AG08396 (cell line): ENCODE measurements around the gene SKOR1.

Experiments
- DNase-seq: peaks from one replicate; pipeline ENCODE4 v3.0.0; 2012; ENCODE audit warnings: low spot score, mixed read lengths

The SKOR1 gene

DNA sequence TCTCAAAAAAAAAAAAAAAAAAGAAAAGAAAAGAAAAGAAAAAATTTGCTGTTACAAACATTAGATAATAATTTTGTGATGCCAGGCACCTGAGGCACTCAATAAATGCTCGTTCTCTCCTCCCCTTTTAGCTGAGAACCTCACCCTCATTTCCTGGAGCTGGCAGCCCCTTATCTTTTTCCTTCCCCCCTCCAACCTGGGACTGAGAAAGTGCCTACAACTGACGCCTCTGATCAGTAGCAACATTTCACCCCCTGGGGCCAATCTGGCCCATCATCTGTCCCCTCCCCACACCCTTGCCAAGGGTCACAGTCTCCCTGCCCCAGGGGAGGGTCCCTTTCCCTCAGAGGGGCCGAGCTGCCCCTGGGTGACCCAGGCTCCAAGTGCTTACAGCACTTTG, 27.1 kb downstream of the SKOR1 start:
- DNase-seq = no peak

DNA sequence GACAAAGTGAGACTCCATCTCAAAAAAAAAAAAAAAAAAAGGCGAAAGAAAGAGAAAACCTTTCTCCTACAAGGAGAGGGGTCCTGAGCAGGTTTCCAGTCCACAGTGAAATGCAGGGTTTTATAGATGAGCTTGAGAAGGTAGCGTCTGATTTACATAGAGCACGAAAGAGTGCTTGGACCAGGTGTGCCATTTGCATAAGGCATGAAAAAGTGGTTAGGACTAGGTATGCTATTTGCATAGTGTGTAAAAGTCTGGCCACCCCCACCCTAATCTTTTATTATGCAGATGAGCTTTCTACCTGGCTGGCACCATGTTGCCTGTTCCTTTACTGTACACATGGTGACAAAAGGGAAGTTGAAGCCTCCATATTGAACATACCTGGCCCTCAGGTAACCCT, 28.1 kb downstream of the SKOR1 start:
- DNase-seq = no peak

DNA sequence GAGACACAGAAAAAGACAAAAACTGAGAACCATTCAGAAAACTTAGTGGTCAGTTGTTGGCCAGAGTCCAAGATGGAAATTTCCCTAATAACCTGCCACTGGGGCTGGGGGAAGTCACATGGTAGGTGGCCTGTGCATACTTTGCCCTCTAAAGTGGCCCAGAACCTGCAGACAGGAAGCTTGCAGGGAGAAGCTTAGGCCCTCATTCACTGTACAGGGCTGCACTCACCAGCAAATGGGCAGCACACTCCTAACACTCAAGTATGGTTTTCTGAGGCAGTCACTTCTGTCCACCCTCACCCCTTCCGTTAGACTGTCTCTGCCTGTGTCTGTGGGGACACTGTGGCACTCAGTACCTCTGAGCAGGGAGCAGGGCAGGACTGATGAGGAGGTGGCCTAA, 29.0 kb downstream of the SKOR1 start:
- no peak for DNase-seq

DNA sequence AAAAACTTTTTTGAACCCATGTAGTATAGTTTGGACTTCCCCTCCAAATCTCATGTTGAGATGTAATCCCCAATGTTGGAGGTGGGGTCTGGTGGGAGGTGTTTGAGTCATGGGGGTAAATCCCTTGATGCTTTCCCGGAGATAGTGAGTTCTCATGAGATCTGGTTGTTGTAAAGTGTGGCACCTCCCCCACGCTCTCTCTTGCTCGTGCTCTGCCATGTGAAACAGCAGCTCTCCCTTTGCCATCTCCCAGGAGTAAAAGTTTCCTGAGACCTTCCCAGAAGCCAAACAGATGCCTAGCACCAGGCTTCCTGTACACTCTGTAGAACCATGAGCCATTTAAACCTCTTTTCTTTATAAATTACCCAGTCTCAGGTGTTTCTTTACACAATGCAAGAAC, 30.5 kb downstream of the SKOR1 start:
- DNase-seq = no peak

DNA sequence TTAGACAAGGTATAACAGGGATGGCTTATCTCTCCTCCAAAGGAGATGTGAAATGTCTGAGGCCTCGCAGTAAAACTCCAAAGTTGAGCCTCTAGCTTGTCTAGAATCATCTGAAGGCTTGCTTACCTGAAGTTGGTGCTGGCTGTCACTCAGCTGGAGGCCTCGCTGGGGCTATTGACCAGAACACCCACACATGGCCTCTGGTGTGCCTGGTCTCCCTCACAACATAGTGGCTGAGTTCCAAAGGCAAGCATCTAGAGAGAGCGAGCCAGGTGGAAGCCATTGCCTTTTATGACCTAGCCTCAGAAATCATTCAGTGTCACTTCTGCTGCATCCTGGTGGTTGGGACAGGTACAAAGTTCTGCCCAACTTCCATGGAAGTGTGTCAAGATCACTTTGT, 31.9 kb downstream of the SKOR1 start:
- DNase-seq = no peak

DNA sequence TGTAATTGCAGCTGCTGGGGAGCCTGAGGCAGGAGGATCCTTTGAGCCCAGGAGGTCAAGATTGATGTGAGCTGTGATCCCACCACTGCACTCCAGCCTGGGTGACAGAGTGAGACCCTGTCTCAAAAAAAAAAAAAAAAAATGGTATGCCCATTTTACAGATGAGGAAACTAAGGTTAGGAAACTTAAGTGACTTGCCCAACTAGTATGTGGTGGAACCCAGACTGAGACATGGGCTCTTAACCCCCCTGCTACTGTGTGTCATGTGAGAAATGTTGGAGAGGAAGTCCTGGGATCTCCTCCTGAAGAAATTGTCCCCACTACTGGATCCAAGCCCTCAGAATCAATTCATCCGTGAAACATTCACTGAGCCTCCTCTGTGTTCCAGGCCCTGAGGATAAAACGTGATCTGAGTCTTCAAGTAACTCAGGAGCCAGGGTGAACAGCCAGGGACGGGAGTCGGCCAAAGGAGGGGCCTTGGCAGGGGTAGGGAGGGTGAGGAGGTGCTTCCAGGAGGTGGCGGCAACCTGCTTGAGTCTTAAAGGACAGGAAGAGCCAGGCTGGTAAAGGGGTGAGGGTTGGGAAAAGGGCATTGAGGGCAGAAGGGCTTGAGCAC, 34.1 kb downstream of the SKOR1 start:
- DNase-seq = no peak

DNA sequence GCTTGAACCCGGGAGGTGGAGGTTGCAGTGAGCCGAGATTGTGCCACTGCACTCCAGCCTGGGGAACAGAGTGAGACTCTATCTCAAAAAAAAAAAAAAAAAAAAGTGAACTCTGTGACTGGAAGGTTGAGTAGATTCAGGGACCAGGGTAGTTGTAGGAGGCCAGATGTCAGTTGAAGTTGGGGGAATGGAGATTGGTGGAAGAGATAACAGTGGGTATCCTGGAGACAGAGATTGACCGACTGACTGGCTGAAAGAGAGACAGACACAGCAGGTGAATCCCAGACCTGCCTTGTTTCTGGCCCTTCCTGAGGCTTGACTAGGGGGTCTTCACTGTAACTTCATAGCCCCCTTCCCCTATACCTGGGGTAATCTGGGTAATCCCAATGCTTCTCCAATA, 36.7 kb downstream of the SKOR1 start:
- DNase-seq = no peak

DNA sequence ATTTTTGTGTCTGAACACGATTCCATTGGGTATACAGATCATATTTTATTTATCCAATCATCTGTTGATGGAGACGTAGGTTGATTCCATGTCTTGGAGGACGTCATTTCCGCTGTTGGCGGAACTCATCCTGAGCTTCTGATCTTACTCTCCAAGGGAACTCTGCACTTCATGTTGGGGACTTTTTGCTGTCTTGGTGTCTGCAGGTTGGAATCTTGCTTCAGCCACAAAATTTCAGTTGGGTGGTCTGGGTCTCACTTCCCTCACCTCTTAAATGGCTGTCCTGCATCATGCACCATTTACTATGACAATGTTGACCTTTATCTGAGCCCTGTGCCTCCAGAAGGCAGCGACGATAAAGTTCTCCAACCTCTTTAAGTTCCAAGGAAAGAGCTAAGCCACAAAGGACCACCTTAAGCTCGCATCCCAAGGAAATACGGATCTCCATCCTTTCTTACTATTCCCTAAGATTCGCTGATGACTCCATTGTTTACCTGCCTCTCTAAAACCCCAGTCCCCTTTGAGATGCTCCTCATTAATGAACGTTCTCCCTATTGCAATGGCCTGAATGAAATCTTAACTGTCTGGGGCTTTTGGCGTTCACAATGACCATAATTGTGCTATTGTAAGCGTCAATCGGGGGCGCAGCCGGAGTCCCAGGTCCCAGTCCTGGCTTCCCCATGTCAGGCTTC, 37.6 kb downstream of the SKOR1 start:
- DNase-seq = no peak

DNA sequence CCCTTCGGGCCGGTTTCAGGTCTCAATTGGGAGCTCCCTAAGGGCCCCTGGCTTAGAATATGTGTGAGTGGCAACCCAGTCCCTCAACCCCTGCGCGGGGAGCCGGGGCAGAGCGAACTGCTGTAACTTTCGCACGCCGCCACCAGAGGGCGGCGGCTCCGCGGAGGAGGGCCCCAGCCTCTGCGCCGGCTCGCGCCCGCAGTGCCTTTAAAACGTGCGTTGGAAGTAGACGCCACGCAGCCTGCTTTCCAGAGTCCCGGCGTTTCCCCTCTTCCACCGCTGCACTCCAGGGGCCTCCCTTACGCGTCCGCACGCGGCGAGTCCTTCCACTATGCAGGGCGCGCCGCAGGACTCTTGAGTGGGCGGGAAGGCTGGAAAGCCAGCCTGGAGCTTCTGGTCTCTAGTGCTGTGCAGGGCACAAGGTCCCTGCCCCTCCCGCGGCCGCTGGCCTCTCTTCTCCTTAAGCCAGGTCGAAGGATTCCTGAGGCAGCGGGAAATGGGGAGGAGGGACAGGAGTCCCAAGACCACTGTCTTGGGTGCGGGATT, 38.2 kb downstream of the SKOR1 start:
- peak; percentile 84 for DNase-seq

DNA sequence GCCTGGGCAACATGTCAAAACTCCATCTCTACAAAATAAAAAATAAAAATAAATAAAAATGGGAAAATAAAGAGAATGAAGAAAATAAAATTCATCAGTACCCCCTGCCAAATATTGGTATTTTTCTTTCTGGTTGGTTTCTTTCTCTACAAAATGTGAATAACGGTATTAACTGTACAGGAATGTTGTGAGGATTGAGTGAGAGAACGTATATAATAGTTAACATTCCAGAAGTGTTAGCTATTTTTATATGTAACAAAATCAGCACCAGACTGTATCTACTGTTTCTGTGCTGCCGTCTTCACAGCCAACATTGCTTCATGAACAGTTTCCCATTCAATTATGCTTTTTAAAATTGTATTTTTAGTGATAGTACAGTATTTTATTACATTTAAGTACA, 40.0 kb downstream of the SKOR1 start:
- no peak for DNase-seq

DNA sequence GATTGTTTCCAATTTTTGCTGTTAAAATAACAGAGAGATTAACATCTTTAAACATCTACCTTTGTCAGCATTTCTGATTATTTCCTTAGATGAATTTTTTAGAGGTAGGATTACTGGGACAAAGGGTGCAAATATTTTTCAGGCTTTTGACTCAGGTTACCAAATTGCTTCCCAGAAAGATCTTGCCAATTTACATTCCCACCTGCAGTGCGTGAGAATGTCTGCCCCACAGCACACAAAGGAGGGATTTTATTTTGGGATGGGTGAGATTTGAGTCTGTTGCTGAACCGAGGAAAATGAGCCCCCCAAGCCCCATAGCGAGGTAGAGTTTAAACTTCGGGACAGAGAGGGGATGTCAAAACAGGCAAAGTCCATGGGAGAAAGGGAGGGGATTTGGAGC, 40.5 kb downstream of the SKOR1 start:
- no peak for DNase-seq

DNA sequence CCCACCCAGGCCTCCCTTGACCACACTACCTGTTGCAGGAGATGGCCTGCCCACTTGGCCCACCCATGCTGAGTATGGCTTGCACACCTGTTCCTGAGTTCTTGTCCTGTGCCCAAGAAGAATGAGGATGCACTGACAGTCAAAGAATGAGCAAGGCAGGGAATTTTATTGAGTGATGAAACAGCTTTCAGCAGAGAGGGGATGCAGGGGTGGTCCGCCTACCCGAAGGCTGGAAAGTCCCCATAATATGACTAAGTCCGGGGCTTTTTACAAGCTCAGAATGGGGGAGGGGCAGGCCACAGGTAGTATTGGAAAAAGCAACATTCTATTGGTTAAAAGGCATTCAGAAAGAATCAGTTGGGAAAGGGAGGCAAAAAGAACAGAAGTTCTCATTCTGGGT, 44.4 kb downstream of the SKOR1 start:
- DNase-seq = no peak

DNA sequence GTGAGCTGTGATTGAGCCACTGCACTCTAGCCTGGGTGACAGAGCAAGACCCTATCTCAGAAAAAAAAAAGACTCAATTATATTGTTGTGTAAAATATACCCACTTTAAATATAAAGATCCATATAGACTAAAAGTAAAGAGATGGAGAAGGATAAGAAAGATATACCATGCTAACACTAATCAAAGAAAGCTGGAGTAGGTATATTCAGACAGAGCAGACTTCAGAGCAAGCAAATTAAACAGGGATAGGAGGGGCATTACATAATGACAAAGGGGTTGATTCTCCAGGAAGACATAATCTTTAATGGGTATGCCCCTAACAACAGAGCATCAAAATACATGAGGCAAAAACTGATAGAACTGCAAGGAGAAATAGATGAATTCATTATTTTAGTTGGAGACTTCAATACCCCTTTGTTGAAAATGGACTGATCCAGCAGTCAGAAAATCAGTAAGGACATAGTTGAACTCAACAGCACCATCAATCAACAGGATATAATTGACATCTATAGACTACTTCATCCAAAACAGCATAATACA, 45.6 kb downstream of the SKOR1 start:
- DNase-seq = no peak

DNA sequence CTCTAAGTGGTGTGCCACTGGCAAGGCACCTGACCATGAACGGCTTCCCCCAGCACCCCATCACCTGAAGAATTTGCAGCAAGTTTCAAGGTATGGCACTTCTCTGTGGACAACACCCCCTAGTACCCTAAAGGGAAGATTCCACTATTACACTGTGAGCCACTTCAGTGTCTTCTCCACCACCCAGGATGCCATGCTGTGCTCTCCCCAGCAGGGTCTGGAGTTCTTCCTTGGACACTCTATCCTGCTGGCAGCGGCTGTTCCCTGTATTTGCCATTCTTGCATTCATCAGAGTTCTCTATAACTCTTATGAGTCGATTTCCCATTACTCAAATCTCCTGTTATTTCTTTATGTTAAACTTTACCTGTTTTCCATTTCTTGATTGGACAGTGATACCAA, 48.5 kb downstream of the SKOR1 start:
- DNase-seq = no peak

DNA sequence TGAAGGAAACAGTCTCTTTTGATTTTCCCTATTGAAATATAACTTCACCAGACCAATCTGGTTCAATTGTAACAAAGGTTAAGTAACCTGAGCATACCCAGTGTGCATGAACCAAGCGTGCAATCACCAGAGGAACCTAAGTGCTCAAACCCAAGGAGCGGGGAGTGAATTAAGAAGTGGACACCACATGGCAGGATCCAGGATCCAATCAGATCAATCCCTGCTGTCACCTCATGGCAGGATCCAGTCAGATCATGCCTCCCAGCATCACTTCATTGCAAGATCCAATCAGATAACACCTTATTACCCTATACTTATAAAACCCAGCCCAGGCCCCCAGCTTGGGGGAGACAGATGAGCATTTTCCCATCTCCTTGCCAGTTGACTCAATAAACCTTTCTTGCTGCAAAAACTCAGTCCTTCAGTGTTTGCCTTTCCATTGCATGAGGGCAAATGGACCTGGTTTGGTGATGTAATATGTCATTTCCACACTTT, 53.5 kb downstream of the SKOR1 start:
- DNase-seq = no peak

DNA sequence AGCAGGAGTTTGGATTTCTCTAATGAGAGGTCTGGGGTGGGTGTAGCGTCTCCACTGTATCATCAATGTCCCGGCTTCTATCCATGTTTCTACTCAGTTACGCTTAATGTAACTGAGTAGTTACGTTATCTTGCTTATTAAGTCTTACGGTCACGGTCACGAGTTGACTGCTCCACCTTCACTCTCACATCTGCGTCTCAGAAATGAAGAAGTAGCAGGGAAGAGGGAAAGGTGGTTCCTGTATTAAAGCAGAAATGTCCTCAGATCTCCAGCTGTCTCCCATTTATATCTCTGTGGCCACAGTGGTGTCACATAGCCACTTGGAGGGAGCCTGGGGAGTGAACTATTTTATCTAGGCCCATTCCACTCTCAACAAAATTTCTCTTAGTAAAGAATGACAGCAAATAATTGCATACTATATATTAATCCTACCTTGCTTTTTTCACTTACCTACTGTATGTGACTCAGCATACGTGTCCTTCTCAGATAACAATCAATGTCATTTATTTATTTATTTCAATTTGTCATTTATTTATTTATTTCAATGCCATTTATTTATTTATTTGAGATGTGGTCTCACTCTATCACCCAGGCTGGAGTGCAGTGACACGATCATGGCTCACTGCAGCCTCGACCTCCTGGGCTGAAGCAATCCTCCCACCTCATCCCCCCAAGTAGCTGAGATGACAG, 54.3 kb downstream of the SKOR1 start:
- DNase-seq = no peak

DNA sequence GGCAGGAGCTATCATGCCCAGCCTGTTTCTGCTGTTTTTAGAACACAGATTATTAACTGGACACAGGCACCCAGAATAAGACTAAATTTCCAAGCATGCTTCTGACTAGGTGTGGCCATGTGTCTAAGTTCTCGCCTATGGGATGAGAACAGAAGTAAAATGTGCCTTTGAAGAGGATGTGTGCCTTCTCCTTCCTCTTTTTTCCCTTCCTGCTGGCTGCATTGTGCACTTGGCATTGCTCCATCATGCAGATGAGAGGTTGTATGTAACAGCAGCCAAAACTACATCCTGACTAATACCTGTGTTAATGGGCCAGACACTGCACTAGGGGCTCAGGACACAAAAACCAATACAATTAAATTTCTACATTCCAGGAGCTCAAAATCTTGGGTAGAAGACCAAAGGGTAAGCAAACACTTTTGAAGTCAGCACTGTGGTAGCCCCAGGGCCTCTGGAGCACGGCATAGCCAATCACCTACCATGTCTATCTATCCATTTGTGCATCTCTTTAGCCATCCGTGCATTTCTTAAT, 55.4 kb downstream of the SKOR1 start:
- no peak for DNase-seq

DNA sequence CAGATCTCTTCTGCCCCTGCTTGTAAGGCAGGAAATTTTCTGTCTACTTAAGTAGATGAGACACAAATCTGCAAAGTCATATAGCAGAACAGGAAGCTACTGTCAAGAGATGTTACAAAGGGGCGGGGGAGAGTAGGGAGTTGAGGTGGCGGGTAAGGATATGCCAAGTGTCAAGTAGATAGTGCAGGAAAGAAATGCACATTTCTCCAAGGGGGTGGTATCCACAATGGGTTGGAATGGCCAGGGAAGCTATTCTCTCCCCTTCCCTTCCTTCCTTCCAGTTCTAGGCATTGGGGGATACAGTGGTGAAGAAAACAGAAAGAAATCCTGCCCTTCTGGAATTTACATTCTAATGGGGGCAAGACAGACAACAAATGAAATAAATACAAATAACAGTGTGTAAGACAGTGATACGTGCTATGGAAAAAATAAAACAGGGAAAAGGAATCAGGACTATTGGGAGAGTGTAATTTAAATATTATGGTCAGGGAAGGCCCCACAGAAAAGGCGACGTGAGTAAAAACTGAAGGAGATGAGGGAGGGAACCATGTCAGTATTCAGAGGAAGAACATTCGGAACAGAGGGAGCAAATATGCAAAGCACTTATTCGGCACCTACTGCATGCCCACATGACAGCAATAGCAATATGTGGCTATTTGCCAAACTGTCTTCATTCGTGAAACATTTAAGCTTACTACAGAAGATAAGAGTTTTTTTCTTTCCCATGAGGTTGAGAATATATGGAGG, 57.4 kb downstream of the SKOR1 start:
- no peak for DNase-seq

DNA sequence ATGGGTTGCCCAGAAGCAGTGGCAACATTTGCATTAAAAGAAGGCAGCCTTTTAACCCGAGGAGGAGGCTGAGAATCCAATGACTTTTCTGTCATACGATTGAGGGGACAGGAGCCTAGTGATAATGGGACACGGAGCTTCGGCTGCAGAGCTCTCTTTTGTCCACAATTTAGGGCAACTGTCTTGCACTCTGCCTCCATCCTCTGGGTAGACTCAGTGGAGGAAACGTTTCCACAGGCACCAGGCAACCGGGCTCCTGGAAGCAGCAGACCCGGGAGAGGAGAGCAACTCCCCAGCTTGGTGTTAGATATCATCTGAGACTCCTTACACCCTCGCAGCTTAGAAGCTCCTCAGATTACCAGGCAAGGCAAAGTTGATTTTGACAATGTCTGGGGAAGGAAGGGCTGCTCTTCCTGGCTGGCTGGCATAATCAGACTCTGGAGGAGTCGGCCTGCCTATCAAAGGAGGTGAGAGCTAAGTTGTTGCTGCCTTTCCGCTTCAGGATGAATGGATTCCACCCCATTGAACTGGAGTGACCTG, 58.0 kb downstream of the SKOR1 start:
- no peak for DNase-seq

DNA sequence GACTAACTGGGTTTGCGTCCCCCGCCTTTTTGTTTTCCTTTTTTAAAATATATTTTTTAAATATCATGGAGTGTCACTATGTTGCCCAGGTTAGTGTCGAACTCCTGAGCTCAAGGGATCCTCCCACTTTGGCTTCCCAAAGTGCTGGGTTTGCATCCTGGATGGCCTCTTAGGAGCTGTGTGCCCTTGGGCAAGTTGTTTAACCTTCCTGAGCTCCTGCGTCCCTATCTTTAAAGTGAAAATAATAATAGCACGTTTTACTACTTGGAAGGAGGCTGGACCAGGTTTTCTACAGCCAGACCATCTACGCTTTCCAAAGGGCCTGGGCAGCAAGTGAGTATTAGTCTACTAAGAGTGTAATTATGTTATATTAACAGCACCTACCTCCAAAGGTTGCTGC, 58.7 kb downstream of the SKOR1 start:
- no peak for DNase-seq
